ENCODE data around the gene NEDD4L. TPM values are rescaled to one million over a fixed set of nuclear protein-coding genes. Genes with fewer than 3 reads are reported as not detected.

The NEDD4L gene
- total RNA-seq, 1 donor from 2014 or later: 95.9 TPM

GRCh38 chr18:58309099-58309498 lies 265.1 kb downstream of the NEDD4L start:
- TF ChIP-seq CTCF (conservative IDR thresholded peaks at IDR 0.05; ENCODE audit: low read depth, low read length): no peak
- H3K4me3 ChIP-seq (ENCODE audit: low read depth, low read length): no peak overlapping the region
- DNase-seq (ENCODE audit: low read depth): no peak

GRCh38 chr18:58309610-58310239 lies 265.7 kb downstream of the NEDD4L start:
- DNase-seq (ENCODE audit: low read depth): no peak
- no peak for TF ChIP-seq CTCF (conservative IDR thresholded peaks at IDR 0.05; ENCODE audit: low read depth, low read length)
- no peak overlapping the region for H3K4me3 ChIP-seq (ENCODE audit: low read depth, low read length)

DNA sequence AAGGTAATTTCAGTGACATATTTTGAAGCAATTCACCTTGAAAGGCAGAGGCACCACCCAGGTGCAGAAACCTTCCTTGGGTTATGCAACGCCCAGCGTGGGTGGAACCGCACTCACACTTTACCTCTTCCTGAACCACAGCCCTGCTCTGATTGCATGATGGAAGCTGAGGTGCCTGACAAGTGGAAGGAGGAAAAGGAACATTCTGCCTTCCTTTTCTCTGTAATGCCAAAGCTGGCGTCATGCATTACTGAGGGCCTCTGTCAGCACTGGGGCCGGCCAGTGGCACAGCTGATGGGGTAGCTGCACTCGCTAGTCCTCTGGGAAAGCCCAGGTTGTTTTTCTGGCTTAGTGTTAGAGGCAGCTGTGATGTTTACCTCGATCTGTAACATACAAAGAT lies 266.5 kb downstream of the NEDD4L start:
- DNase-seq (ENCODE audit: low read depth): no peak
- H3K4me3 ChIP-seq (ENCODE audit: low read depth, low read length): no peak overlapping the region
- no peak for TF ChIP-seq CTCF (conservative IDR thresholded peaks at IDR 0.05; ENCODE audit: low read depth, low read length)

- H3K4me3 ChIP-seq (ENCODE audit: low read depth, low read length): no peak overlapping the region
- no peak for TF ChIP-seq CTCF (conservative IDR thresholded peaks at IDR 0.05; ENCODE audit: low read depth, low read length)
- no peak for DNase-seq (ENCODE audit: low read depth)
Observed at GRCh38 chr18:58311390-58311789, 267.4 kb downstream of the NEDD4L start.

- DNase-seq (ENCODE audit: low read depth): no peak
- TF ChIP-seq CTCF (conservative IDR thresholded peaks at IDR 0.05; ENCODE audit: low read depth, low read length): no peak
Observed at GRCh38 chr18:58313491-58314032, 269.5 kb downstream of the NEDD4L start.

GRCh38 chr18:58314284-58314683 lies 270.3 kb downstream of the NEDD4L start:
- peak; percentile 82 for DNase-seq (ENCODE audit: low read depth)
- no peak overlapping the region for H3K4me3 ChIP-seq (ENCODE audit: low read depth, low read length)
- TF ChIP-seq CTCF (conservative IDR thresholded peaks at IDR 0.05; ENCODE audit: low read depth, low read length): no peak

More at GRCh38 chr18:58313491-58314032, 269.5 kb downstream of the NEDD4L start:
- H3K4me3 ChIP-seq (ENCODE audit: low read depth, low read length): no peak overlapping the region

DNA sequence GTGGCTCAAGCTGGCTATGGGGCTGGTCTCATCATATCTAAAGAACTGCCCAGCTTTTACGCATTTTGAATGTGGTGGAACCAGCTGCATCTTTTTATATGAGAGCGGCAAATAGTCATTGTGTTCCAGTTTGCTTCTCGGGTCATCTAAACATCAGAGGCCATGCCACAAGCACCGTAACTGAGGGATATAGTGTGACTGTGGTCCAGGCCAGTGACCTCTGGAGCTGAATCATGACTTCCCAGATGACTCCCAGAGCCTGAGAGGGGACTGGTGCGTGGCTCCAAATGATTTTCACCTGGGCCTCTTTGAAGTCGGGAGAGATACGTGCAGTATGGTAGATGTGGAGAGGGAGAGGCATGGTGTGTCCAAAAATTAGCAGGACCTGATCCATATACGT lies 271.0 kb downstream of the NEDD4L start:
- no peak for TF ChIP-seq CTCF (conservative IDR thresholded peaks at IDR 0.05; ENCODE audit: low read depth, low read length)
- no peak for DNase-seq (ENCODE audit: low read depth)
- H3K4me3 ChIP-seq (ENCODE audit: low read depth, low read length): no peak overlapping the region

All from epithelial cell of proximal tubule (primary cell).